ENCODE results near the gene MASP1.

Gene MASP1

DNA sequence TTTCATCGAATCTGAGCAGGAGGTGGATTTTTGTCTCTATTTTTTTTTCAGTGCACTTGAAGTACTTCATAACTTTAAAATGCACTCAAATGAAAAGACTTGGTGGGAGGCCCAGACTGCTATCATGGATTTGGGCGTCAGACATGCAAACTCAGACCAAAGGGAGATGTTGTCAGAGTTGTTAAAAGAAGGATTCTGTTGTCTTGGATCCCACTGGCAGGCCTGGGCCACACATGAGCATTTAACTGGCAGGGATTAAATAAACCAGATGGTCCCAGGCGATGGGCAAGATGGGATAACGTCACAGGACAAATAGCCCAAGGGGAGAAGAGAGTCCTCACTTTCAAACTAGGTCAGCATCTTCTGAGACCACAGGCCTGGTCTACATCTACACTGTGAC lies 78.8 kb downstream of the MASP1 start:
- H3K27me3 ChIP-seq (ENCODE audit: insufficient read depth, low read length, poor library complexity) = no peaks in the 10 kb centered on the region
- H3K23ac ChIP-seq (ENCODE audit: low read length) = no peak overlapping the region
- H3K4me1 ChIP-seq (ENCODE audit: control insufficient read depth, low read depth, low read length) = peaks cover 4% of the 10 kb centered on the region
- H2AK5ac ChIP-seq (ENCODE audit: low read length) = no peak overlapping the region
- no peaks in the 10 kb centered on the region for H3K79me1 ChIP-seq (ENCODE audit: low read length)
- no peaks in the 10 kb centered on the region for H3K79me2 ChIP-seq (ENCODE audit: control insufficient read depth, insufficient read depth, low read length)
- no peak overlapping the region for H3K4me2 ChIP-seq (ENCODE audit: low read length)
- no peak overlapping the region for H3K18ac ChIP-seq (ENCODE audit: low read length)
- WGBS (ENCODE audit: extremely low coverage, insufficient coverage, low lambda C conversion rate) = no CpG with 5 or more reads among the region's 4 CpGs
- no peak overlapping the region for H2BK120ac ChIP-seq (ENCODE audit: low read depth, low read length)
- H2BK15ac ChIP-seq (replicated peaks; ENCODE audit: low read depth) = no peak overlapping the region
- DNase-seq = peak; percentile 12
- H3K56ac ChIP-seq (ENCODE audit: low read length) = no peak overlapping the region
- no peak overlapping the region for H3K4ac ChIP-seq (ENCODE audit: low read depth, low read length)
- H4K8ac ChIP-seq (ENCODE audit: low read depth, low read length) = no peak overlapping the region
- no peak overlapping the region for H3K9ac ChIP-seq (ENCODE audit: low read length)
- no peak overlapping the region for H3K27ac ChIP-seq (ENCODE audit: low read depth, low read length)
- H2BK5ac ChIP-seq (ENCODE audit: low read length) = no peak overlapping the region
- H4K5ac ChIP-seq (ENCODE audit: low read length) = no peak overlapping the region
- no peaks in the 10 kb centered on the region for H3K36me3 ChIP-seq (ENCODE audit: control insufficient read depth, insufficient read depth, low read length)
- H3K4me3 ChIP-seq (ENCODE audit: low read length) = no peak overlapping the region

DNA sequence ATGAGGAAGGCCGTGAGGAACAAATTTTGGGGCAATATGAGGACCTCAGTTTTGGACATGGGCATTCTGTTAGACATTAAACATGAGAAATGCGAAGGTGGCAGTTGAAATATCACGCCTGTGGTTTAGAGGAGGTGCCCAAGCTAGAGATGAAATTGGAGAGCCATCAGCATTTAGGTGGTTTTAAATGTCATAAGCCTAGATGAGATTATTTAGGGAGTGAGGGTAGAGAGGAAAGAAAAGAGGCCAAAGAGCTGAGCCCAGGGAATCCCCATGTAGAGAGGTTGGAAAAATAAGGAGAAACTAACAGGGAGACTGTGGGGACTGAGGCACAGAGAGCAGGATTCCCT lies 79.4 kb downstream of the MASP1 start:
- WGBS (ENCODE audit: extremely low coverage, insufficient coverage, low lambda C conversion rate) = no CpG with 5 or more reads among the region's 3 CpGs
- Histone ChIP-seq H3K4me3 (ENCODE audit: low read length) (no peak overlapping the region), H3K4me1 (ENCODE audit: control insufficient read depth, low read depth, low read length) (peaks cover 4% of the 10 kb centered on the region), H3K79me1 (ENCODE audit: low read length) (no peaks in the 10 kb centered on the region), H3K23ac (ENCODE audit: low read length) (no peak overlapping the region), H3K27ac (ENCODE audit: low read depth, low read length) (no peak overlapping the region), H3K4ac (ENCODE audit: low read depth, low read length) (no peak overlapping the region), H3K36me3 (ENCODE audit: control insufficient read depth, insufficient read depth, low read length) (no peaks in the 10 kb centered on the region), H2BK5ac (ENCODE audit: low read length) (no peak overlapping the region), H2BK120ac (ENCODE audit: low read depth, low read length) (no peak overlapping the region), H2BK15ac (replicated peaks; ENCODE audit: low read depth) (no peak overlapping the region), H2AK5ac (ENCODE audit: low read length) (no peak overlapping the region), H4K5ac (ENCODE audit: low read length) (no peak overlapping the region), H4K8ac (ENCODE audit: low read depth, low read length) (no peak overlapping the region), H3K27me3 (ENCODE audit: insufficient read depth, low read length, poor library complexity) (no peaks in the 10 kb centered on the region), H3K79me2 (ENCODE audit: control insufficient read depth, insufficient read depth, low read length) (no peaks in the 10 kb centered on the region), H3K4me2 (ENCODE audit: low read length) (no peak overlapping the region), H3K56ac (ENCODE audit: low read length) (no peak overlapping the region), H3K9ac (ENCODE audit: low read length) (no peak overlapping the region), H3K18ac (ENCODE audit: low read length) (peak overlapping the region; percentile 22)
- DNase-seq = no peak

DNA sequence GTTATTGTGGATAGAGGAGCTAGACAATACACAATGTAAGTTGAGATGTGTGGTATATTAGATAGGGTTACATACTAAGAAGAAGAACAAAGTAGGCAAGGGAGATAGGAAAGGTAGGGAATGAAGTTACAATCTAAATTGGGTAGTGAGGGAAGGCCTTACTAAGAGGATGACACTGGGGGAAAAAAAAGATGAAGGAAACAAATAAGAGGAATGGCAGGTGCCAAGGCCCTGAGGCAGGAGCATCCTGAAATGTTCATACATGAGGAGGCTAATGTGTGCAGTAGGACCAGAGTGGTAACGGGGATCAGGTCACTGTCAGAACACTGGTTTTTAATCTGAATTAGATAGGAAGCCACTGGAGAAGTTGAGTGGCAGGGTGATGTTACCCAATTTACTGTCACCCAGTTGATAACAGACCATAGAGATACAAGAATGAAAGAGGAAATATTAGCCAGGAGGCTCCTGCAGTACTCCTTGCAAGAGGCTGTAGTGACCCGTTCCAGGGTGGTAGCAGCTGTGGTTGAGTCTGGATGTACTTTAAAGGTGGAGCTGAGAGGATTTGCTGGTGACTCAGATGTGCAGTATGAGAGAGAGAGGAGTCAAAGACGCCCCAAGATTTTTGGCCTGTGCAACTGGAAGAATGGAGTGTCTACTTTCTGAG lies 79.9 kb downstream of the MASP1 start:
- Histone ChIP-seq H4K8ac (ENCODE audit: low read depth, low read length) (no peak overlapping the region), H3K4me1 (ENCODE audit: control insufficient read depth, low read depth, low read length) (peaks cover 4% of the 10 kb centered on the region), H3K4ac (ENCODE audit: low read depth, low read length) (no peak overlapping the region), H3K36me3 (ENCODE audit: control insufficient read depth, insufficient read depth, low read length) (no peaks in the 10 kb centered on the region), H3K23ac (ENCODE audit: low read length) (no peak overlapping the region), H2AK5ac (ENCODE audit: low read length) (no peak overlapping the region), H2BK5ac (ENCODE audit: low read length) (no peak overlapping the region), H3K56ac (ENCODE audit: low read length) (no peak overlapping the region), H4K5ac (ENCODE audit: low read length) (no peak overlapping the region), H2BK120ac (ENCODE audit: low read depth, low read length) (no peak overlapping the region), H3K9ac (ENCODE audit: low read length) (no peak overlapping the region), H3K4me3 (ENCODE audit: low read length) (no peak overlapping the region), H2BK15ac (replicated peaks; ENCODE audit: low read depth) (no peak overlapping the region), H3K18ac (ENCODE audit: low read length) (no peak overlapping the region), H3K79me1 (ENCODE audit: low read length) (no peaks in the 10 kb centered on the region), H3K4me2 (ENCODE audit: low read length) (no peak overlapping the region), H3K79me2 (ENCODE audit: control insufficient read depth, insufficient read depth, low read length) (no peaks in the 10 kb centered on the region), H3K27ac (ENCODE audit: low read depth, low read length) (no peak overlapping the region), H3K27me3 (ENCODE audit: insufficient read depth, low read length, poor library complexity) (no peaks in the 10 kb centered on the region)
- no peak for DNase-seq
- WGBS (ENCODE audit: extremely low coverage, insufficient coverage, low lambda C conversion rate) = no CpG with 5 or more reads among the region's 3 CpGs

DNA sequence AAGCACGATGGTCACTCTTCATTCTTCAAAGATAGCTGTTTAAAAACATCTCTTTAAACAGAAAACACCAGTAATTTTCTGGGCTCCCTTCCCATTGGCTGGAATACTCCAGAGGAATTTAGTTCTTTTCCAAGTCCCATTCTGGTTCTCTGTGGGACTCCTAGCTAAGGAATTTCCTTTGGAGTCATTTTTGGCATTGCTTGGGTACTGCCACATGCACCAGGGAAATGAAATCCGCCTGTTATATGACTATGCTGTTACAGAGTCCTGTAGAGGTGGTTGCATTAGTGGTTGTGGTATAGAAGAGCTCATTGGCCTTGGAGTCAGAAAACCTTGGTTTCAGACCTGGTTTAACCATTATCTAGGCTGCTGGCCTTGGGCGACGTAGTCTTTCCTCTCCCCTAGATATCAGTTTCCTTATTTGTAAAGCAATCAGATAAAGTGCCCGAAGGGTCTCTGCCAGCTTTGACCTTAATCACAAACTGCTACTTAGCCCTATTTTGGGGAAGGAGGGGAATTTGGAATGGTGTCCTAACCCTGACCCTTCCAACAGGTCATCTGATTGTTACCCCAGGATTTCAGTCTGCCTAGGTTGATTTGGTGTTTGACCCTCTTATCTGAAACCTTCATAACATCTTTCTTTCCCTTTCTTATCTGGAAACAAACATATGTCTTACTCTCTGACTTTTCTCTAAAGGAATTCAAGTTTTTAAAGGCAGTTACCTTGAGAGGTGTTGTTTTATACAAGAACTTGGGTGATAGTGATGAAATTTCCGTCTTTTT lies 80.8 kb downstream of the MASP1 start:
- Histone ChIP-seq H3K23ac (ENCODE audit: low read length) (no peak overlapping the region), H3K4me2 (ENCODE audit: low read length) (no peak overlapping the region), H2BK120ac (ENCODE audit: low read depth, low read length) (no peak overlapping the region), H3K27ac (ENCODE audit: low read depth, low read length) (peak overlapping the region; percentile 9), H3K56ac (ENCODE audit: low read length) (no peak overlapping the region), H3K79me1 (ENCODE audit: low read length) (no peaks in the 10 kb centered on the region), H3K79me2 (ENCODE audit: control insufficient read depth, insufficient read depth, low read length) (no peaks in the 10 kb centered on the region), H2BK5ac (ENCODE audit: low read length) (no peak overlapping the region), H3K27me3 (ENCODE audit: insufficient read depth, low read length, poor library complexity) (no peaks in the 10 kb centered on the region), H3K4me3 (ENCODE audit: low read length) (no peak overlapping the region), H3K36me3 (ENCODE audit: control insufficient read depth, insufficient read depth, low read length) (no peaks in the 10 kb centered on the region), H3K18ac (ENCODE audit: low read length) (peak overlapping the region; percentile 76), H4K8ac (ENCODE audit: low read depth, low read length) (no peak overlapping the region), H3K4ac (ENCODE audit: low read depth, low read length) (no peak overlapping the region), H3K9ac (ENCODE audit: low read length) (no peak overlapping the region), H2AK5ac (ENCODE audit: low read length) (no peak overlapping the region), H4K5ac (ENCODE audit: low read length) (no peak overlapping the region), H3K4me1 (ENCODE audit: control insufficient read depth, low read depth, low read length) (peaks cover 4% of the 10 kb centered on the region), H2BK15ac (replicated peaks; ENCODE audit: low read depth) (no peak overlapping the region)
- no CpG with 5 or more reads among the region's 6 CpGs for WGBS (ENCODE audit: extremely low coverage, insufficient coverage, low lambda C conversion rate)
- DNase-seq = peak; percentile 76

DNA sequence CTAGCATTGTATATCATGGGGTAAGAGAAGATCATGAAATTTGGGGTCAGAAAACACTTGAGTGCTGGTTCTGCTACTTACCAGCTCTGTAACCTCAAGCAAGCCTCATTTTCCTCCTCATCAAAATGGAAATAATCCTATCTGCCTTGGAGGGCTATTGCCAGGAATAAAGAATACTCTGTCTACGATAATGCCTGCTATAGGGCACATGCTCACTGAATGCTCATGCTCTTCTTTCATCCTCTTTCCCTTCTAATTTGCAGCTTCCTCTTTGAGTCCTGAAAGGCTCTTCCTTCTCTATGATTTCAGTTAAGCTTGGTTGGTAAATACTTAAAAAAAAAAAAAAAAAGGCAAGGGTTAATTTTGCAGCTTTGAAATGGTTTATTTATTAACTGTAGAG lies 81.4 kb downstream of the MASP1 start:
- Histone ChIP-seq H4K5ac (ENCODE audit: low read length) (no peak overlapping the region), H3K4me3 (ENCODE audit: low read length) (no peak overlapping the region), H3K79me1 (ENCODE audit: low read length) (no peaks in the 10 kb centered on the region), H3K23ac (ENCODE audit: low read length) (no peak overlapping the region), H3K9ac (ENCODE audit: low read length) (no peak overlapping the region), H2BK15ac (replicated peaks; ENCODE audit: low read depth) (peak overlapping the region; percentile 89), H2BK5ac (ENCODE audit: low read length) (no peak overlapping the region), H3K27ac (ENCODE audit: low read depth, low read length) (no peak overlapping the region), H3K56ac (ENCODE audit: low read length) (no peak overlapping the region), H3K4ac (ENCODE audit: low read depth, low read length) (no peak overlapping the region), H2AK5ac (ENCODE audit: low read length) (no peak overlapping the region), H3K4me2 (ENCODE audit: low read length) (no peak overlapping the region), H3K4me1 (ENCODE audit: control insufficient read depth, low read depth, low read length) (peaks cover 4% of the 10 kb centered on the region), H3K18ac (ENCODE audit: low read length) (no peak overlapping the region), H2BK120ac (ENCODE audit: low read depth, low read length) (no peak overlapping the region), H3K27me3 (ENCODE audit: insufficient read depth, low read length, poor library complexity) (no peaks in the 10 kb centered on the region), H3K36me3 (ENCODE audit: control insufficient read depth, insufficient read depth, low read length) (no peaks in the 10 kb centered on the region), H4K8ac (ENCODE audit: low read depth, low read length) (no peak overlapping the region), H3K79me2 (ENCODE audit: control insufficient read depth, insufficient read depth, low read length) (no peaks in the 10 kb centered on the region)
- no CpG with 5 or more reads among the region's 1 CpG for WGBS (ENCODE audit: extremely low coverage, insufficient coverage, low lambda C conversion rate)
- no peak for DNase-seq

DNA sequence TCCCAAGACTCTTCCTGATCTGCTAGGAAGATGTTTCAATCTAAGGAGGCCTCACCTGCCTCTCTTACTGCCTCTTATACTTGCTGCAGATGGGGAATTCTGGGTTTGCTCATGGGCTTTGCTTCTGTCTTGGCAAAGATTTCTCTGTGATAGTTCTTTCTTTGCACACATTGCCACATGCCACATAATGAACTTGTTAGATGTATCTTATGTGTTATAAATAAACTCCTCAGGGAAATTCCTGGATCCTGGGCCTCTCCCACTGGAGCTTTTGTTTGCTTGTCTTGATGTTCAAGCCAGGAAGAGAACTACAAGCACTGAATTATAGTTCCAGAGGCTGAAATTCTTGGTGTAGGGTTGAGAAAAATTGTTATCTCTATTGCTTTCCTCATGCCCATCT lies 82.0 kb downstream of the MASP1 start:
- H4K8ac ChIP-seq (ENCODE audit: low read depth, low read length) = no peak overlapping the region
- H4K5ac ChIP-seq (ENCODE audit: low read length) = no peak overlapping the region
- H2BK5ac ChIP-seq (ENCODE audit: low read length) = no peak overlapping the region
- no peaks in the 10 kb centered on the region for H3K27me3 ChIP-seq (ENCODE audit: insufficient read depth, low read length, poor library complexity)
- peak overlapping the region; percentile 54 for H3K18ac ChIP-seq (ENCODE audit: low read length)
- no peaks in the 10 kb centered on the region for H3K79me1 ChIP-seq (ENCODE audit: low read length)
- H2BK120ac ChIP-seq (ENCODE audit: low read depth, low read length) = no peak overlapping the region
- no peak overlapping the region for H3K56ac ChIP-seq (ENCODE audit: low read length)
- no peak overlapping the region for H2AK5ac ChIP-seq (ENCODE audit: low read length)
- peaks cover 4% of the 10 kb centered on the region for H3K4me1 ChIP-seq (ENCODE audit: control insufficient read depth, low read depth, low read length)
- H3K23ac ChIP-seq (ENCODE audit: low read length) = no peak overlapping the region
- no peak overlapping the region for H3K4me3 ChIP-seq (ENCODE audit: low read length)
- H3K36me3 ChIP-seq (ENCODE audit: control insufficient read depth, insufficient read depth, low read length) = no peaks in the 10 kb centered on the region
- H3K27ac ChIP-seq (ENCODE audit: low read depth, low read length) = no peak overlapping the region
- peak overlapping the region; percentile 85 for H3K4ac ChIP-seq (ENCODE audit: low read depth, low read length)
- no peak for DNase-seq
- H3K9ac ChIP-seq (ENCODE audit: low read length) = no peak overlapping the region
- H3K79me2 ChIP-seq (ENCODE audit: control insufficient read depth, insufficient read depth, low read length) = no peaks in the 10 kb centered on the region
- H3K4me2 ChIP-seq (ENCODE audit: low read length) = no peak overlapping the region
- peak overlapping the region; percentile 89 for H2BK15ac ChIP-seq (replicated peaks; ENCODE audit: low read depth)

All from mesendoderm (in vitro differentiated cells).